Large intestine (tissue), 3 donors: ENCODE results near the gene NRP1. TPM values are rescaled to one million over a fixed set of nuclear protein-coding genes. Genes with fewer than 3 reads are reported as not detected.

ENCODE experiments used
- DNase-seq, 2 donors: peaks; one replicate each; pipeline versions ENCODE4 v3.0.0 to v3.0.0-alpha.2; 2013
- H3K27ac ChIP-seq: one replicate; pipeline ENCODE4 v1.5.1; 2013; ENCODE audit warnings: low read length
- H3K27me3 ChIP-seq: 2 replicates; pipeline ENCODE4 v1.6.1; 2013; ENCODE audit warnings: low read length; ENCODE audit not compliant: control insufficient read depth, insufficient read depth
- H3K36me3 ChIP-seq: 2 replicates; pipeline ENCODE4 v1.6.1; 2013; ENCODE audit warnings: low read length; ENCODE audit not compliant: control insufficient read depth, insufficient read depth
- H3K4me1 ChIP-seq: one replicate; pipeline ENCODE4 v1.6.1; 2013; ENCODE audit warnings: low read length; ENCODE audit not compliant: control insufficient read depth, insufficient read depth
- H3K4me3 ChIP-seq: one replicate; pipeline ENCODE4 v1.5.1; 2013; ENCODE audit warnings: low read length
- H3K9me3 ChIP-seq: one replicate; pipeline ENCODE4 v1.6.1; 2013; ENCODE audit warnings: mild to moderate bottlenecking, low read depth, low read length, moderate library complexity; ENCODE audit not compliant: control insufficient read depth
- WGBS: methylation state at CpG from one replicate; pipeline ENCODE4 v1.1.5; 2013; ENCODE audit warnings: low lambda C conversion rate; ENCODE audit not compliant: insufficient coverage; 5-methylcytosine and 5-hydroxymethylcytosine counted together
- polyA plus RNA-seq: library from polyadenylated mRNA; unstranded; fragments of 120-200 nt; gene quantifications from one replicate; pipeline ENCODE4 v1.2.1, GENCODE V29; 2013

The NRP1 gene
- polyA plus RNA-seq, 1 donor = 33.4 TPM

DNA sequence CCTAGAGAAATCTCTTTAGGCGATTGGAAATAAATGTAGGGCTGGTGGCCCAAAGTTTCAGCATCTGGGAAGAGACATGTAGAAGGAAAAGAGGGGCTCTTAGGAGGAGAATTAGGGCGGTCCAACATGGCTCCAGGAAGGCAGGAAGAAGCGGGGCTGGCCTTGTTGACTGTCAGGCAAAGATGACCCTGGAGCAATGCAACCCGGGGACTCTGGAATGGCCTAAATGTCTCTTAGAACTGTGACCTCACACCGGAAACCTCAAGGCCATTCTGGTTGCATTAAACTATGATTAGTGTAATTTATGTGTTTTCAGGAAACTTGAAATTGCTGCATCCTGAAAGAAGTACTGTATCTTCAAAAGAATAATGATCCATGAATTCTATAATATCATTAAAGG is 66.8 kb downstream of the NRP1 start:
- no peak overlapping the region for H3K27ac ChIP-seq

DNA sequence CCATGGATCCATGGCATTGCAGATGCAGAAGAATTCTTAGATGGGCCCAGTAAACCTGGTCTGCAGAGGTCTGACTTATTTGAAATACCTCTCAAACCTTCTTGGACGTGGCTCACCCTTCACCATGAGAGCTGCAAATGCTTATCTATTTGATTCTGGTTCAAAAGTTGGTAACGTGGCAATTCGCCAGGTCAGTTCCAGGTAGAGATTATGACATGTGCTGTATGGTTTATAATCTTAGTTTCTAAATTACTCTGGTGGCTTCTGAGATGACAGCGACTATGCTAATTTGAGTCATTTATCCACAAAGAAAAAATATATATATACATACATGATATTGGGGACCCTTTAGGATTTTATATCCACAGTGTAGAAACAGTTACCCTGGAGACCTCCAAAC is 68.8 kb downstream of the NRP1 start:
- no peak overlapping the region for H3K4me3 ChIP-seq
- no peaks in the 10 kb centered on the region for H3K9me3 ChIP-seq
- DNase-seq = no peak
- peaks cover 3% of the 10 kb centered on the region for H3K36me3 ChIP-seq
- no peaks in the 10 kb centered on the region for H3K27me3 ChIP-seq
- H3K27ac ChIP-seq = no peak overlapping the region
- peaks cover 14% of the 10 kb centered on the region for H3K4me1 ChIP-seq
- no CpG with 5 or more reads among the region's 4 CpGs for WGBS

More for the DNA sequence above, 66.8 kb downstream of the NRP1 start:
- peaks cover 3% of the 10 kb centered on the region for H3K36me3 ChIP-seq
- no peak for DNase-seq
- H3K4me3 ChIP-seq = no peak overlapping the region
- no peaks in the 10 kb centered on the region for H3K27me3 ChIP-seq
- H3K9me3 ChIP-seq = no peaks in the 10 kb centered on the region
- peaks cover 14% of the 10 kb centered on the region for H3K4me1 ChIP-seq
- no CpG with 5 or more reads among the region's 5 CpGs for WGBS

- 20% methylated on average over 1 of the region's 4 CpGs for WGBS
- Histone ChIP-seq H3K27me3 (no peaks in the 10 kb centered on the region), H3K4me3 (no peak overlapping the region), H3K4me1 (peaks cover 14% of the 10 kb centered on the region), H3K27ac (peak overlapping the region; percentile 75), H3K9me3 (no peaks in the 10 kb centered on the region), H3K36me3 (no peaks in the 10 kb centered on the region)
- DNase-seq = no peak
Measured at GRCh38 chr10:33263453-33263852, 71.0 kb downstream of the NRP1 start.

DNA sequence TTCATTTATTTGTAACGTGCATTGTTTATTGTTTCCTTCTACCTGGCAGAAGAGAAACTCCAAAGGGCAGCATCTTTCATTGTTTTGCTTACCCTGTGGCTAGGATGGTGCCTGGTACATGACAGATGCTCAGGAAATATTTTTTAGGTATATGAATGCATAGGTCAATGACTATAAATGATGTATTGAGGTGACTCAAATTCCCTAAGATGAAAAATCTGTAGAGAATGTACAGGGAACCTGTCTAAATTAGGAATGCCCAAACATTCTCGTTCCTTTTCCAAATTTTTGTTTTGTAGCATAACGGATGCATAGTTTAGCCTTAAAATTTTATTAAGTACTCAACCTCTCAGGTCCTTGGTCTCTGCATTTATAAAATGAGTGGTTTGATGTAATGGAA is 71.6 kb downstream of the NRP1 start:
- Histone ChIP-seq H3K9me3 (no peaks in the 10 kb centered on the region), H3K4me3 (no peak overlapping the region), H3K4me1 (peaks cover 14% of the 10 kb centered on the region), H3K27me3 (no peaks in the 10 kb centered on the region), H3K27ac (peak overlapping the region; percentile 75), H3K36me3 (no peaks in the 10 kb centered on the region)
- 17% methylated on average over 1 of the region's 3 CpGs for WGBS
- no peak for DNase-seq

DNA sequence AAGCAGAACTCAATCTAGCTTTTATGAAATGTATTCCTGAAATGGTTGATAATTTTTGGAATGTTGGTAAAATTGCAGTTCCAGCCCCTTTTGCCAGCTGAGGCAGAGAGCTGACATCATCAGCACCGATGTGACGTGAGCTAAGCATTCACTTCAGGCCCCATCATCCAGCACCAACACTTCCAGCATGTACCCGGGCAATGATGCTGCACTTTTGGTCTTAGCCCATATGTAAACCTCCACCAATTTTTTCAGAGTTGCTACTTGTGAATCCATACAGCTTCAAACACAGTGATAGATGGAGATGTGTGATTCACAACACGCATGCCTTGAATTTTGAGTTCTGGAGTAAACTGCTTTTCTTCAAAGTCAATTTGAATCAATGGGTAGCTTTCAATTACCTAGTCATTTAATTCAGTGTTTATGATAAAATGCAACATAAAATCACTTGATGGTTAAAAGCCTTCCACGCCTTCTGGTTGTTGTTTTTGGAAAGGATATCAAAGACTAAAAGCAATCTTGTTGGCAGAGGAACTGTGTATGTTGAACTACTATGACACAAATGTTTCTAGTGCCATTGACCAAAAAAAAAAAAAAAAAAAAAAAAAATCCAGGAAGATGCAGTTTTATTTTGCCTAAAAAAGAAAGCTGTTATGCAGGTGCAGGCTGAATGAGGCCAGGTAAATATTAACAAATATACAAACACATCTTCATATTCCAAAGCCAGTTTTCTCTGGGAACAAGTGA is 73.9 kb downstream of the NRP1 start:
- H3K27me3 ChIP-seq = no peaks in the 10 kb centered on the region
- 83% methylated on average over 2 of the region's 5 CpGs for WGBS
- H3K36me3 ChIP-seq = no peaks in the 10 kb centered on the region
- no peak for DNase-seq
- no peak overlapping the region for H3K4me3 ChIP-seq
- no peaks in the 10 kb centered on the region for H3K9me3 ChIP-seq
- no peak overlapping the region for H3K27ac ChIP-seq
- H3K4me1 ChIP-seq = peaks cover 14% of the 10 kb centered on the region

- no peaks in the 10 kb centered on the region for H3K27me3 ChIP-seq
- no peaks in the 10 kb centered on the region for H3K36me3 ChIP-seq
- no peaks in the 10 kb centered on the region for H3K9me3 ChIP-seq
- peak in 1 of 2 donors; percentile 43 for DNase-seq
- peaks cover 9% of the 10 kb centered on the region for H3K4me1 ChIP-seq
- no peak overlapping the region for H3K27ac ChIP-seq
- 80% methylated on average over 1 of the region's 9 CpGs for WGBS
- no peak overlapping the region for H3K4me3 ChIP-seq
Measured at GRCh38 chr10:33258967-33259366, 75.5 kb downstream of the NRP1 start.

DNA sequence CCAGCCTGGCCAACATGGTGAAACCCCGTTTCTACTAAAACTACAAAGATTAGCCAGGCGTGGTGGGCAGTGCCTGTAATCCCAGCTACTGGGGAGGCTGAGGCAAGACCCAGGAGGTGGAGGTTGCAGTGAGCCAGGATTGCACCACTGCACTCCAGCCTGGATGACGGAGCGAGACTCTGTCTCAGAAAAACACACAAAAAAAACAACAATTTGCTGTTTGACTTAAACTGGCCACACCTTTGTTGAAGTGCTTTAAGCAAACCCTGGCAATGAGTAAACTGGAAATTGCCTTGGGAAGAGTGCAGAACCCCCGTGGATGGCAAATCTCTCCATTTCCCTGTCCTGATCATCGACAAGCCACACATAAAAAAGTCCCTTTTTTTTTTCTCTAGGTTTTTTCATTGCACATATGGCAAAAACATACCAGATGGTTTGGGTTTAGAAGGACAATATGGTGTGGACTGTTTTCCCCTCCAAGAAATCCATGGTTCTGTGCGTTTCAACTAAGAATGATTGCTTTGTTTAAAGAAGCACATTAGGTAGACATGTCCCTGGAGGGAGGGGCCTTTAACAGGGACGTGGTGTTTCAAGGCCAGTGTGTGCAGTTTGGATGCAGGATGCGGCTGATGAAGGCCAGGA is 76.9 kb downstream of the NRP1 start:
- DNase-seq = no peak
- no CpG with 5 or more reads among the region's 9 CpGs for WGBS

DNA sequence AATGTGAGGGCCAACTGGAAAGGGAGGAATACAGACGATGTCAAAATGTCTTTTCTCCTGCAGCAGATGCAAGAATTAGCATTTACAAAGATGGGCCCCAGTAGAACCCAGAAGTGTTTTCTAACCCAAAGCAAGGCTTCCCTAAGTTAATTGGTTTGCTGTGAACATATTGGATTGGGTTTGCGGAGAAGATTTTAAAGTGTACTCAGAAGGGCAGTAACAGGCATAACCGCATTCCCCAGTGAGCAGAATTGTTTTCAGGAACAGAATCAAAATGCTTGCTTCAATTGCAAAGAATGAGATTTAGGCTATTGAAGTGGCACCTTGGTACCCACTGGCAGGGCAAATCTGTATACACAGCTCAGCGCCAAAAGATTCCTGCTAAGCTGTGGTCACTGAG is 78.0 kb downstream of the NRP1 start:
- peaks cover 8% of the 10 kb centered on the region for H3K36me3 ChIP-seq

More for the DNA sequence above, 76.9 kb downstream of the NRP1 start:
- Histone ChIP-seq H3K27ac (no peak overlapping the region), H3K4me3 (no peak overlapping the region), H3K27me3 (no peaks in the 10 kb centered on the region), H3K9me3 (no peaks in the 10 kb centered on the region), H3K4me1 (no peaks in the 10 kb centered on the region), H3K36me3 (no peaks in the 10 kb centered on the region)

GRCh38 chr10:33254556-33255160 is 79.8 kb downstream of the NRP1 start:
- H3K4me3 ChIP-seq = no peak overlapping the region
- no peak for DNase-seq
- H3K27me3 ChIP-seq = no peaks in the 10 kb centered on the region
- WGBS = 80% methylated on average over 2 of the region's 3 CpGs
- no peaks in the 10 kb centered on the region for H3K9me3 ChIP-seq
- H3K4me1 ChIP-seq = no peaks in the 10 kb centered on the region
- H3K27ac ChIP-seq = no peak overlapping the region
- peaks cover 8% of the 10 kb centered on the region for H3K36me3 ChIP-seq

More for the DNA sequence above, 78.0 kb downstream of the NRP1 start:
- Histone ChIP-seq H3K27ac (no peak overlapping the region), H3K4me1 (no peaks in the 10 kb centered on the region), H3K27me3 (no peaks in the 10 kb centered on the region), H3K4me3 (no peak overlapping the region), H3K9me3 (no peaks in the 10 kb centered on the region)
- WGBS = 100% methylated on average over 1 of the region's 4 CpGs
- no peak for DNase-seq

GRCh38 chr10:33253411-33253810 is 81.1 kb downstream of the NRP1 start:
- Histone ChIP-seq H3K27me3 (no peaks in the 10 kb centered on the region), H3K36me3 (peaks cover 8% of the 10 kb centered on the region), H3K27ac (no peak overlapping the region), H3K4me3 (no peak overlapping the region), H3K9me3 (no peaks in the 10 kb centered on the region), H3K4me1 (no peaks in the 10 kb centered on the region)
- no peak for DNase-seq
- WGBS = no CpG with 5 or more reads among the region's 4 CpGs
